NCI-H1048 (cell line): ENCODE results near the gene ESYT2.

Source experiments
- DNase-seq: peaks from one replicate; lab custom pipeline; 2025; lab: John Stamatoyannopoulos, UW

The ESYT2 gene

GRCh38 chr7:158828133-158829020 lies 932 bp downstream of the ESYT2 start:
- no peak for DNase-seq

- DNase-seq, result no peak
Observed at GRCh38 chr7:158827411-158828132, 1.7 kb downstream of the ESYT2 start.

GRCh38 chr7:158825628-158826289 lies 3.5 kb downstream of the ESYT2 start:
- no peak for DNase-seq

- no peak for DNase-seq
Observed at GRCh38 chr7:158824028-158824427, 5.3 kb downstream of the ESYT2 start.

GRCh38 chr7:158821171-158822031 lies 7.9 kb downstream of the ESYT2 start:
- no peak for DNase-seq

GRCh38 chr7:158820656-158821055 lies 8.7 kb downstream of the ESYT2 start:
- DNase-seq, result no peak

GRCh38 chr7:158819571-158820203 lies 9.6 kb downstream of the ESYT2 start:
- DNase-seq, result no peak

GRCh38 chr7:158818325-158819213 lies 10.7 kb downstream of the ESYT2 start:
- no peak for DNase-seq

GRCh38 chr7:158816995-158817394 lies 12.3 kb downstream of the ESYT2 start:
- no peak for DNase-seq

GRCh38 chr7:158816271-158816670 lies 13.0 kb downstream of the ESYT2 start:
- DNase-seq, result no peak

GRCh38 chr7:158815800-158816128 lies 13.5 kb downstream of the ESYT2 start:
- DNase-seq, result no peak

GRCh38 chr7:158815083-158815799 lies 14.1 kb downstream of the ESYT2 start:
- no peak for DNase-seq

- no peak for DNase-seq
Observed at GRCh38 chr7:158814637-158815036, 14.7 kb downstream of the ESYT2 start.

- no peak for DNase-seq
Observed at GRCh38 chr7:158812684-158813083, 16.6 kb downstream of the ESYT2 start.

- DNase-seq, result no peak
Observed at GRCh38 chr7:158811894-158812293, 17.4 kb downstream of the ESYT2 start.

GRCh38 chr7:158811461-158811860 lies 17.8 kb downstream of the ESYT2 start:
- DNase-seq, result no peak

GRCh38 chr7:158810846-158811245 lies 18.5 kb downstream of the ESYT2 start:
- DNase-seq, result no peak

- no peak for DNase-seq
Observed at GRCh38 chr7:158809596-158809995, 19.7 kb downstream of the ESYT2 start.

- DNase-seq, result no peak
Observed at GRCh38 chr7:158808126-158808525, 21.2 kb downstream of the ESYT2 start.

- no peak for DNase-seq
Observed at GRCh38 chr7:158805937-158806336, 23.4 kb downstream of the ESYT2 start.
